ENCODE measurements around the gene MED29.
"Not testable (repeated sequence)": the region's sequence is repeated elsewhere in the genome, so short reads cannot be mapped to it uniquely, and the experiment has no call there.

MED29 gene

GRCh38 chr19:39372047-39372802, 19.0 kb upstream of the MED29 start:
- DNase-seq (ENCODE audit: insufficient read length, low spot score) (no peak), FAIRE-seq (no peak)
- TF ChIP-seq CTCF (IDR thresholded peaks at IDR 0.05; ENCODE audit: insufficient read depth, missing control alignments) = no peak

- TF ChIP-seq CTCF (IDR thresholded peaks at IDR 0.05; ENCODE audit: insufficient read depth, missing control alignments) = no peak
- no peak for DNase-seq (ENCODE audit: insufficient read length, low spot score)
- no peak for FAIRE-seq
Observed at GRCh38 chr19:39372941-39373340, 18.2 kb upstream of the MED29 start.

- no peak for FAIRE-seq
- no peak for TF ChIP-seq CTCF (IDR thresholded peaks at IDR 0.05; ENCODE audit: insufficient read depth, missing control alignments)
- no peak for DNase-seq (ENCODE audit: insufficient read length, low spot score)
Observed at GRCh38 chr19:39375929-39376328, 15.2 kb upstream of the MED29 start.

- no peak for TF ChIP-seq CTCF (IDR thresholded peaks at IDR 0.05; ENCODE audit: insufficient read depth, missing control alignments)
- DNase-seq (ENCODE audit: insufficient read length, low spot score) (no peak), FAIRE-seq (no peak)
Observed at GRCh38 chr19:39377373-39378362, 13.5 kb upstream of the MED29 start.

GRCh38 chr19:39379366-39379765, 11.8 kb upstream of the MED29 start:
- DNase-seq (ENCODE audit: insufficient read length, low spot score); FAIRE-seq: not testable (repeated sequence)

GRCh38 chr19:39379865-39380396, 11.2 kb upstream of the MED29 start:
- DNase-seq (ENCODE audit: insufficient read length, low spot score) = no peak
- no peak for TF ChIP-seq CTCF (IDR thresholded peaks at IDR 0.05; ENCODE audit: insufficient read depth, missing control alignments)
- no peak for FAIRE-seq
